Measurements from ENCODE around the gene XRCC5.

Gene XRCC5

GRCh38 chr2:216086207-216086893 lies 22.8 kb upstream of the XRCC5 start:
- no peak for DNase-seq

GRCh38 chr2:216090369-216090786 lies 18.8 kb upstream of the XRCC5 start:
- DNase-seq, result no peak

- DNase-seq, result no peak
Observed at GRCh38 chr2:216092646-216093045, 16.5 kb upstream of the XRCC5 start.

- DNase-seq, result no peak
Observed at GRCh38 chr2:216094701-216095100, 14.4 kb upstream of the XRCC5 start.

- no peak for DNase-seq
Observed at GRCh38 chr2:216098421-216099334, 10.5 kb upstream of the XRCC5 start.

GRCh38 chr2:216101109-216101508 lies 8.0 kb upstream of the XRCC5 start:
- no peak for DNase-seq

- no peak for DNase-seq
Observed at GRCh38 chr2:216103213-216103612, 5.9 kb upstream of the XRCC5 start.

GRCh38 chr2:216104691-216105090 lies 4.5 kb upstream of the XRCC5 start:
- no peak for DNase-seq

GRCh38 chr2:216107320-216107719 lies 1.8 kb upstream of the XRCC5 start:
- DNase-seq, result no peak

GRCh38 chr2:216107760-216108159 lies 1.4 kb upstream of the XRCC5 start:
- no peak for DNase-seq

- no peak for DNase-seq
Observed at GRCh38 chr2:216108310-216108966, 710 bp upstream of the XRCC5 start.

- DNase-seq, result no peak
Observed at GRCh38 chr2:216109962-216110614, 940 bp downstream of the XRCC5 start.

- DNase-seq, result no peak
Observed at GRCh38 chr2:216110620-216111019, 1.5 kb downstream of the XRCC5 start.

GRCh38 chr2:216111122-216111521 lies 2.0 kb downstream of the XRCC5 start:
- no peak for DNase-seq

- DNase-seq, result no peak
Observed at GRCh38 chr2:216112926-216113325, 3.8 kb downstream of the XRCC5 start.

GRCh38 chr2:216113572-216113971 lies 4.4 kb downstream of the XRCC5 start:
- DNase-seq, result no peak

- no peak for DNase-seq
Observed at GRCh38 chr2:216114382-216114713, 5.2 kb downstream of the XRCC5 start.

GRCh38 chr2:216114714-216115531 lies 5.8 kb downstream of the XRCC5 start:
- DNase-seq, result peak; percentile 97

GRCh38 chr2:216116418-216116817 lies 7.3 kb downstream of the XRCC5 start:
- DNase-seq, result no peak

- DNase-seq, result no peak
Observed at GRCh38 chr2:216117561-216118340, 8.6 kb downstream of the XRCC5 start.

GRCh38 chr2:216118474-216118873 lies 9.3 kb downstream of the XRCC5 start:
- no peak for DNase-seq

GRCh38 chr2:216119146-216119545 lies 10.0 kb downstream of the XRCC5 start:
- DNase-seq, result no peak

All from CD4-positive, alpha-beta T cell treated with Interleukin-15 for 1 hour (primary cell).